HUDEP-2 (cell line): ENCODE measurements around the gene F12.

Experiments
- DNase-seq, 76 experiments: peaks; one replicate each; lab custom pipeline; 2025; ENCODE audit not compliant: unreplicated experiment in 76 of 76; lab: John Stamatoyannopoulos, UW

The F12 gene

GRCh38 chr5:177372034-177372896 lies 37.1 kb downstream of the F12 start:
- DNase-seq: no peak

- no peak for DNase-seq
Observed at GRCh38 chr5:177371120-177372033, 38.0 kb downstream of the F12 start.

- DNase-seq: peak in 73 of 76 experiments; percentile 19 to 83 (median 69)
Observed at GRCh38 chr5:177370488-177371119, 38.8 kb downstream of the F12 start.

- peak in 1 of 76 experiments; percentile 3 for DNase-seq
Observed at GRCh38 chr5:177369645-177370440, 39.5 kb downstream of the F12 start.

GRCh38 chr5:177368869-177369644 lies 40.3 kb downstream of the F12 start:
- peak in 26 of 76 experiments; percentile 5 to 41 (median 23) for DNase-seq

- no peak for DNase-seq
Observed at GRCh38 chr5:177367981-177368868, 41.1 kb downstream of the F12 start.

- DNase-seq: no peak
Observed at GRCh38 chr5:177367323-177367848, 42.0 kb downstream of the F12 start.

- peak in 66 of 76 experiments; percentile 11 to 82 (median 50) for DNase-seq
Observed at GRCh38 chr5:177366528-177367322, 42.6 kb downstream of the F12 start.

GRCh38 chr5:177365845-177366527 lies 43.4 kb downstream of the F12 start:
- DNase-seq: no peak

GRCh38 chr5:177364159-177364962 lies 45.0 kb downstream of the F12 start:
- DNase-seq: no peak

- DNase-seq: no peak
Observed at GRCh38 chr5:177363565-177363964, 45.8 kb downstream of the F12 start.

- DNase-seq: peak in 74 of 76 experiments; percentile 29 to 95 (median 76)
Observed at GRCh38 chr5:177362610-177363507, 46.5 kb downstream of the F12 start.

GRCh38 chr5:177362292-177362609 lies 47.1 kb downstream of the F12 start:
- DNase-seq: no peak

- DNase-seq: no peak
Observed at GRCh38 chr5:177361418-177362291, 47.7 kb downstream of the F12 start.
